ENCODE measurements around the gene CUX1.

- no peak for TF ChIP-seq CTCF (IDR thresholded peaks at IDR 0.05; ENCODE audit: low read length)
- TF ChIP-seq EZH2 (optimal IDR thresholded peaks at IDR 0.05; ENCODE audit: low read depth, low read length), result no peak
Observed at GRCh38 chr7:102000123-102000522, 182.7 kb downstream of the CUX1 start.

Measured in MM.1S (cell line).